PC-3 (cell line): ENCODE results near the gene NLRP1.

Source experiments
- EZH2 ChIP-seq: fragments of 300-600 bp; sonication (generic); IDR thresholded peaks from one replicate; pipeline ENCODE4 v1.6.1; 2017; ENCODE audit warnings: antibody characterized with exemption, mild to moderate bottlenecking, low read length; ENCODE audit not compliant: unreplicated experiment
- TF ChIP-seq, protein P1 (sequence below): fragments of 300-600 bp; sonication (generic); conservative IDR thresholded peaks from 2 replicates; pipeline ENCODE4 v1.5.1; 2017; ENCODE audit warnings: antibody characterized with exemption, low read depth, mild to moderate bottlenecking, low read length

DNA sequence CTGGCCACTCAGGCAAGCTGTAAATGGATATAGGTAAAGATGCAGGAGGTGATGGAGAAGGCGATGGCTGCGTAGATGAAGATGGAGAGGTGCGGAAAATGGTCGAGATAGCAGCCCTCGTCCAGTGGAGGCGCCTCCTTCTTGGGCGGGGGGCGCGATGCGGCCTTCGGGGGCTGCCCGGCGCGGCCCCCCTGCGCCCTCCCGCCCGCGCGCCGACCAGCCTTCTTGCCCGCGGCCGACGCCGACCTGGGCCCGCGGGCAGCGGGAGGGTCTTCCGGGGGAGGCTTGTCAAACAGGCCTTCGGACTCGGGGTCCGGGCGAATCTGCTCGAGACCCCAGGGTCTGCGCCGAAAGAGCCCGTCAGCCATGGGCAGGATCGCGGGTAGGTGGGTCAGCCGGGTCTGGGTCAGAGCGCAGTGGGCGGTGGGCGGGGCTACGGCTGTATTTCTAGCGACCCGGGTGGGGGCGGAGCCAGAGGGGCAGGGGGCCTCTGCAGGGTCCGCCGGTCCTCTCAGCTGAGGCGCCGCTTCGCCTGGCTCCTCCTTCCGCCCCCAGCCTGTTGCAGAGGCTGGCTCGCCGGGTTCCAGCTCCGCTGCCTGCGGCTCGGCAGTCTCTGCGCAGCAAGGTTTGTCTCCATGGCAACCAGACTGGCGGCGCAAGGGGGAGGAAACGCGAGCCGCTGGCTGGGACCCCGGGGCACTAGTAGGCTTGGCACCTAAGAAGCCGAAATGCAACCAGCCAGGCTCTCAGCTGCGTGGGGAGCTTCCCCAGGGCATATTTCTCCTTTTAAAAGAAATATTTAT lies 83.5 kb downstream of the NLRP1 start:
- TF ChIP-seq, protein P1, sequence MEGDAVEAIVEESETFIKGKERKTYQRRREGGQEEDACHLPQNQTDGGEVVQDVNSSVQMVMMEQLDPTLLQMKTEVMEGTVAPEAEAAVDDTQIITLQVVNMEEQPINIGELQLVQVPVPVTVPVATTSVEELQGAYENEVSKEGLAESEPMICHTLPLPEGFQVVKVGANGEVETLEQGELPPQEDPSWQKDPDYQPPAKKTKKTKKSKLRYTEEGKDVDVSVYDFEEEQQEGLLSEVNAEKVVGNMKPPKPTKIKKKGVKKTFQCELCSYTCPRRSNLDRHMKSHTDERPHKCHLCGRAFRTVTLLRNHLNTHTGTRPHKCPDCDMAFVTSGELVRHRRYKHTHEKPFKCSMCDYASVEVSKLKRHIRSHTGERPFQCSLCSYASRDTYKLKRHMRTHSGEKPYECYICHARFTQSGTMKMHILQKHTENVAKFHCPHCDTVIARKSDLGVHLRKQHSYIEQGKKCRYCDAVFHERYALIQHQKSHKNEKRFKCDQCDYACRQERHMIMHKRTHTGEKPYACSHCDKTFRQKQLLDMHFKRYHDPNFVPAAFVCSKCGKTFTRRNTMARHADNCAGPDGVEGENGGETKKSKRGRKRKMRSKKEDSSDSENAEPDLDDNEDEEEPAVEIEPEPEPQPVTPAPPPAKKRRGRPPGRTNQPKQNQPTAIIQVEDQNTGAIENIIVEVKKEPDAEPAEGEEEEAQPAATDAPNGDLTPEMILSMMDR = no peak
- no peak for TF ChIP-seq EZH2
